Measurements from ENCODE around the gene CAPN7.

DNA sequence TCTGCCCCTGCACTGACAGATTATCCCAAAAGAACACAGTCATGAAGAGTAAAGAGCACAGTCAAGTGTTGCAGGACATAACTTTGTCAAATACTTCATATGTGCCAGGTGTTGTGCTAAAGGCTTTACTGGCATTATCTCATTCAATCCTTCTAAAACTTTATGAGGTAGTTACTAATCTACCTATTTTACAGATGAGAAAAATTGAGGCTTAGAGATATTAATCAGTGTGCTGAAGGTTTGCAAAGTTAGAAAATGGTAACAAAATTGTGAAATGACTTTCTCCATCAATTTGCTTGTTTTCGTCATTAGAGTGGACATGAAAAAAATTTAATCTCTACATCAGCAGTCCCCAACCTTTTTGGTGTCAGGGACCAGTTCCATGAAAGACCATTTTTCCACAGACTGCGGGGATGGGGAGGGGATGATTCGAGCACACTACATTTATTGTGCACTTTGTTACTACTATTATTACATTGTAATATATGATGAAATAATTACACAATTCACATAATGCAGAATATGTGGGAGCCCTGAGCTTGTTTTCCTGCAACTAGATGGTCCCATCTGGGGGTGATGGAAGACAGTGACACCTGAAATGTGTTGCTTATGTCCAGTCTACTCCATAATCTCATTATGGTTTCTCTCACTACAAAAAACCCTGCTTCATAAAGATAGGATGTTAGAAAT is 8.6 kb upstream of the CAPN7 start:
- TF ChIP-seq, protein P1, sequence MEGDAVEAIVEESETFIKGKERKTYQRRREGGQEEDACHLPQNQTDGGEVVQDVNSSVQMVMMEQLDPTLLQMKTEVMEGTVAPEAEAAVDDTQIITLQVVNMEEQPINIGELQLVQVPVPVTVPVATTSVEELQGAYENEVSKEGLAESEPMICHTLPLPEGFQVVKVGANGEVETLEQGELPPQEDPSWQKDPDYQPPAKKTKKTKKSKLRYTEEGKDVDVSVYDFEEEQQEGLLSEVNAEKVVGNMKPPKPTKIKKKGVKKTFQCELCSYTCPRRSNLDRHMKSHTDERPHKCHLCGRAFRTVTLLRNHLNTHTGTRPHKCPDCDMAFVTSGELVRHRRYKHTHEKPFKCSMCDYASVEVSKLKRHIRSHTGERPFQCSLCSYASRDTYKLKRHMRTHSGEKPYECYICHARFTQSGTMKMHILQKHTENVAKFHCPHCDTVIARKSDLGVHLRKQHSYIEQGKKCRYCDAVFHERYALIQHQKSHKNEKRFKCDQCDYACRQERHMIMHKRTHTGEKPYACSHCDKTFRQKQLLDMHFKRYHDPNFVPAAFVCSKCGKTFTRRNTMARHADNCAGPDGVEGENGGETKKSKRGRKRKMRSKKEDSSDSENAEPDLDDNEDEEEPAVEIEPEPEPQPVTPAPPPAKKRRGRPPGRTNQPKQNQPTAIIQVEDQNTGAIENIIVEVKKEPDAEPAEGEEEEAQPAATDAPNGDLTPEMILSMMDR (IDR thresholded peaks at IDR 0.05) = no peak
- no peak for TF ChIP-seq POLR2A (IDR thresholded peaks at IDR 0.05)
- TF ChIP-seq EP300 (IDR thresholded peaks at IDR 0.05) = no peak

All from ovary (tissue), 3 donors.